ENCODE results near the gene PODN.
A peak's percentile ranks its signal among the peaks of the same experiment; 100 is the strongest.

PODN gene, protein sequence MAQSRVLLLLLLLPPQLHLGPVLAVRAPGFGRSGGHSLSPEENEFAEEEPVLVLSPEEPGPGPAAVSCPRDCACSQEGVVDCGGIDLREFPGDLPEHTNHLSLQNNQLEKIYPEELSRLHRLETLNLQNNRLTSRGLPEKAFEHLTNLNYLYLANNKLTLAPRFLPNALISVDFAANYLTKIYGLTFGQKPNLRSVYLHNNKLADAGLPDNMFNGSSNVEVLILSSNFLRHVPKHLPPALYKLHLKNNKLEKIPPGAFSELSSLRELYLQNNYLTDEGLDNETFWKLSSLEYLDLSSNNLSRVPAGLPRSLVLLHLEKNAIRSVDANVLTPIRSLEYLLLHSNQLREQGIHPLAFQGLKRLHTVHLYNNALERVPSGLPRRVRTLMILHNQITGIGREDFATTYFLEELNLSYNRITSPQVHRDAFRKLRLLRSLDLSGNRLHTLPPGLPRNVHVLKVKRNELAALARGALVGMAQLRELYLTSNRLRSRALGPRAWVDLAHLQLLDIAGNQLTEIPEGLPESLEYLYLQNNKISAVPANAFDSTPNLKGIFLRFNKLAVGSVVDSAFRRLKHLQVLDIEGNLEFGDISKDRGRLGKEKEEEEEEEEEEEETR

DNA sequence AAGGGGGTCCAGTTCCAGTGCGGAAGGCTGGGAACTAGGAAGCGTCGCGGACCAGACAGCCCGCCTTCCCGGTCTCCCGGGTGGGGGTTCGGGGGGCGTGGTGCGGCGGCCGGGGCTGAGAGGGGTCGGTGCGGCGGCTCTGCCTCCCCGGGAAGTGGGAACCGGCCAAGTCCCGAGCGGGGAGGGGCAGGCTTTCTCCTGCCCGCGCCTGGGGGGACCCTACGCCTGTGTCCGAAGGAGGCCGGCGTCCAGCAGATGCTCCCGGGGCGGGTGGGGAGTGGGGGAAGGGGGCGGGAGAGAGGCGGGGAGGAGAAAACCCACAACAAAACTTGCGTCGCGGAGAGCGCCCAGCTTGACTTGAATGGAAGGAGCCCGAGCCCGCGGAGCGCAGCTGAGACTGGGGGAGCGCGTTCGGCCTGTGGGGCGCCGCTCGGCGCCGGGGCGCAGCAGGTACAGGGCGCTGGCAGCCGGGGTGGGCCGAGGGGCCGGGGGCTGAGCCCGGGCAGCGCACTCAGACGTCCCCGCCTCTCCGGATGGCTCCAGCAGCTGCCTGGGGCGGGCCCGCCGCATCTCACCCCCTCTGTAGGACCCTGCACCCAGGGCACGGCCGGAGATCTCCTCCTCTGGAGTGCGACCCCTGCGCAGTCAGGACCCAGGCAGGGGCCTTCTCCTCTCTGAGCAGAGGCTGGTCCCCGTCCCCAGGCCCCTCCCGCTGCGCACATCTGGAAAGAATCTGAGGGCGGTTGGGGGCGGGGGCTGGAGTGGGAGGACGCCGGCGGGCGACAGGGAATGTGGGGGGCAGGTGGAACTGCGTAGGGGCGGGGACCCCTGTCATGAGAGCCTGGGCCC, at the start of gene PODN:
PODN (plus strand) TSS at position 355 of the 849 bp plus-strand sequence. CDS start 7,643 bp downstream, outside the sequence.
- DNase-seq (ENCODE audit: low spot score) = no peak

DNA sequence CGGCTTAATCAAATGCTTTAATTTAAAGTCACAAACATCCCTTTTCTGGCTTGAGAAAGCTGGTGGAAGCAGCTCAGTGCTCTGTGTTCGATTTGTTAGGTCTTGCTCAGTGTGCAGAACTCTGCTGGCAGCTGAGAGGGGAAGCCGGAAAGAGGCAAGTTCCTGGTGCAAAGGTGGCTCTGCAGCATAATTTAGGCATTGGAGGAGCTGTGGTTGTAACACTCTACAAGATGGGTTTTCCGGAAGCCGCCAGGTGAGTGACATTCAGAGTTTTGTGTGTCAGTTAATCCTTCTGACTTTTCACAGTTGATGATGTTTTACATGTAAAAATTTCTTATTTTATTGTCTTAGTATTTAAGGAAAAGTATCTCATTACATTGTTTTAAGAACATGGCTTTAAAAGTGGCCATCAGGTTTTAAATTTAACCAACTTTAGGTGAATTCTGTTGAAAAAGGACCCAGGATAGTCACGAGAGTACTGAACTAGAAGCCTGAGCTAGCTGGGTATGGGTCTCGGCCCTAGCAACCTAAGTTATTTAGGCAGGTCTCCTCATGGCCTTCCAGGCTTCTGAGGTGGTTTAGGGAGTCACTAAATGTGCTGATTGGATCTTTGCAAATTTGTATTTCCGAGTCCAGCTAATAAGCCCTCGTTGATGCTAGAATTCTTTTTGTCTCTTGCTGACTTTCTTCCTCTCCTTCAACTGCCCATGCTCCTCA, 47.1 kb upstream of the PODN start:
- peak; percentile 87 for DNase-seq (ENCODE audit: low spot score)

DNA sequence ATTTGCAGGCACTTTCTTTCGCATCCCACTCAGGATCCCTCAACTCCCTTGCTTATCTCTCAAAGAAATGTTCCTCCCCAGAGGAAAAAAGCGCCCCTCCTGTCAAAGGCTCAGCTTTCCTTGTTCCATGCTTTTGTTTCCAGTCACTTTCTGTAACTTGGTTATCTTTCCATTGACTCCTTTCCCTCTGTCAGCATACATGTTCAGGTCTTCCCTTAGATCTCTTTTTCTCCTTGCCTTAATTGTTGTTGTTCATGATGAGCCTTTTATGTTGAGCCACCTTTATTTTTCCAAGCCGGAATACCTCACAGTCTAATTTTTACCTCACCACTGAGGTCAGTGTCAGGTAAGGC, 46.5 kb upstream of the PODN start:
- no peak for DNase-seq (ENCODE audit: low spot score)

DNA sequence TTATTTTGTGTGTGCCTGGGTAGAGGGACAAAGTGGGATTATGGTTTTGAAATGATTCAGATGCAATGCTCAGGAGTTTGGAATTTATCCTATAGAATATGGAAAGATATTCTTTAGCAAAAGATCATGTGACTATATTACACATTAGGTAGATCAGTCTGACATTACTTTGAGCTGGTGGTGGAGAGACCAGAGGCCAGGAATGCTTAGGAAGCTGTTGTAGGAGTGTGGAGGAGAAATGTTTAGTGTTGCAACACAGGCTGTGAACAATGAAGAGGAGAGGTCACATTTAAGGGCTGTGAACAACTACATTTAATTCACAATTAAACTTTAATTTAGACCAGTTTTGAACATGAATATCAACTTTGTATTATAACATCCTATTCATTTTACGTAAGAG, 45.3 kb upstream of the PODN start:
- no peak for DNase-seq (ENCODE audit: low spot score)

DNA sequence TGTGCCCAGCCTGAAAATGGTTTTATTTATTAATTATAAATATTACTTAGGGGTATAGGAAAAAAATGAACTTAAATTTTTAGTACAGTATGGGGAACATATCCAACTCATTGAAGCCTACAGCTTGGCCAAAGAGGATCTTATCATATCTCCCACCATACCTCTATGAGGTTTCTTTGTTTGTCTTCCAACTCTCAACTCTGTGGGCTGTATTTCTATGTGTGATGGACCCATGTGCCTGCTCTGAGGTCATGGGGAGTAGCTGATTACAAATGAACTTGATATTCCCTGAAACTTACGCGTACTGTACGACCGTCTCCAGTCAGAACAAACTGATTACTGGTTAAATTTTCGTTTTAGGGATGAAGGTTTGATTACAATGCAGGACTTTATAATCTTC, 41.4 kb upstream of the PODN start:
- DNase-seq (ENCODE audit: low spot score) = no peak

DNA sequence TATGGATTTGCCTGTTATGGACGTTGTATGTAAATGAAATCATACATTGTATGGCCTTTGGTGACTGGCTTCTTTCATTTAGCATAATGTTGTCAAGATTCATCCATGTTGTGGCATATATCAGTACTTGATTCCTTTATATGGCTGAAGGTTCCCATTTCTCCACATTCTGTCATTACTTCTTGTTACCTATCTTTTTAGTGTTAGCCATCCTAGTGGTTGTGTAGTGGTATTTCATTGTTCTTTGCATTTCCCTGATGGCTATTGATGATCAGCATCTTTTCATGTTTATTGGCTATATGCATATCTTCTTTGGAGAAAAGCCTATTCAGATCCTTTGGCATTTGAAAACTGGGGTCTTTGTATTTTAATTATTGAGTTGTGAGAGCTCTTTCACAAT, 39.8 kb upstream of the PODN start:
- no peak for DNase-seq (ENCODE audit: low spot score)

DNA sequence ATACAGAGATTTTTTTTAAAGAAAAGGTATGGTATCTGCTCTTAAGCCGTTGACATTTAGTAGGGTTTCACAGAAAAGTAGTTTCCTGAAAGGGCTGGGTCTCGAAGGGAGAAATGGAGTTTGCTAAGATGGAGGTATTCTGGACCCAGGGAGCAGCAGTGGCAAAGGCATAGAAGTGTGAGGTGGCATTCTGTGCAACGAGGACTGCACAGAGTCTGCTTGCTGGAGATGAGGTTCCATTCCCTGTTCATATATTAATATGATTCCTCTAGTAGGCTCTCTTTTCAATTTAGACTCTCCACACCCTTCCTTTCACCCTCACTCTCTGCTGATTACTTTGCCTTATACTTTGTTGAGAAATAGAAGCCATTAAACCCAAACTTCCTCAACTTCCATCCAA, 38.5 kb upstream of the PODN start:
- no peak for DNase-seq (ENCODE audit: low spot score)

DNA sequence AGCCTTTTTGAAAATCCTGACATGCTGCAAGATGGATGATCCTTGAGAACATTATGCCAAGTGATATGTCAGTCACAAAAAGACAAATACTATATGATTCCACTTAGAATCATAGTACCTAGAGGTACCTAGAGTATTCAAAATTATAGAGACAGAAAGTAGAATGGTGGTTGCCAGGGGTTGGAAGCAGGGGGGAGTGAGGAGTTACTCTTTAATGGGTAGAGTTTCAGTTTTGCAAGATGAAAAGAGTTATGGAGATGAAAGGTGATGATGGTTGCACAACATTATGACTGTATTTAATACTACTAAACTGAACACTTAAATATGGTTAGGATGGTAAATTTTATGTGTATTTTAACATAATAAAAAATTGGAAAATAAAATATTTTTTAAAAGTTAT, 37.9 kb upstream of the PODN start:
- DNase-seq (ENCODE audit: low spot score) = no peak

DNA sequence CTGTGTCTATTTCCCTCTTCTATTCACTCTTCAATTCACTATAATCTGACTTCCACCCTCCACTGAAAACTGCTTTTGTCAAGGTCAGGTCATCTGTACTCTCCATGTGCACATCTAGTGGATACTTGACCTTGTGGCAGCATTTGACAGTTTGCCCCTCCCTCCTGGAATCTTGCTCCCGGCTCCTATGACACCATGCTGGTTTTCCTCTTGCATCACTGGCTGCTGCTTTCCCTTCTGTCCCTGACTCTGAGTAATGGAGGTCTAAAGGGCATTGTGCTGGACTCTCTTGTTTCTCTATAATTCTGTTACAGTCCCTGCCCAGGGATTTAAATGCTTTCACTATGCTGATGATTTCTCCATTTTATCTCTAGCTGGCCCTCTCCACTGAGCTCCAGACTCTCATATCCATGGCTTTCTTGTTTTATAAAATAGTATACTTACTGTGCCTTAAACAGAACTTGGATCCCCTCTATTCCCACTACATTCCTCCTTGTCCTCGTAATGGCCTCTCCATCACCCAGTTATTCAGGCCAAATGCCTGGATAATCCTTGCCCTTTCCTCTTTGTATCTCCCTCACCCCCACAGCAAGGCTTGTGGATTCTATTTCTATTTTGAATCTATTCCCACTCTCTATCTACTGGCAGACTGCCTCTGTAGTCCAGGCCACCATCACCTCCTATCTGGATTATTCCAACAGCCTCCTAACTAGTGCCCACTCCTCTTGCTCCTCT, 36.8 kb upstream of the PODN start:
- no peak for DNase-seq (ENCODE audit: low spot score)

DNA sequence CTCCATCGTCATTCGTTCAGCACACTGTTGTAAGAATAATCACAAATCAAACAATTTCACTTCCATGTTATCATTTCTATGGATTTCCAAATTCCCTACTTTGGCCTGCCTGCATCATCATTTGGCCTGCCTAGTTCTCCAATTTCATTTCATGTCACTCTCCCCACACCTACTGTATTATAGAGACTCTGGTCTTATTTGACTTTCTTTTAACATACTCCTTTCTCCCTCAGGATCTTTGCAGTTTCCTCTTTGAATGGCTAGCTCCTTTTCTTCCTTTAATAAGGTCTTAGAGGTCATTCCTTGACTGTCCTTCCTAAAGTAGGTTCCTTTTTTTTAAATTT, 36.3 kb upstream of the PODN start:
- no peak for DNase-seq (ENCODE audit: low spot score)

DNA sequence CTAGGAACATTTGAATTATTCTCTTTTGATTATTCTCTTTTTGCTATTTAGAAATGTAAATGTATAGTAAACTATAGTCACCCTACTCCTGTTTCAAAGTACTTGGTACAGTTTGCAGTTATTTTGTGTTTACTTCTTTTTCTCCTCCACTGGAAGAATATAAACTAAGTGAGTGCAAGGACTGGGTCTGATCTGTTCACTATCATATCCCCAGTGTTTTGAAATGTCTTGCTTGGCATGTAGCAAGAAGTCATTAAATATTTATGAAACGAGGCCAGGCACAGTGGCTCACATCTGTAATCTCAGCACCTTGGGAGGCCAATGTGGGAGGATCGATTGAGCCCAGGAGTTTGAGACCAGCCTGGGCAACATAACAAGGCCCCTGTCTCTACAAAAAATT, 35.8 kb upstream of the PODN start:
- DNase-seq (ENCODE audit: low spot score) = no peak

DNA sequence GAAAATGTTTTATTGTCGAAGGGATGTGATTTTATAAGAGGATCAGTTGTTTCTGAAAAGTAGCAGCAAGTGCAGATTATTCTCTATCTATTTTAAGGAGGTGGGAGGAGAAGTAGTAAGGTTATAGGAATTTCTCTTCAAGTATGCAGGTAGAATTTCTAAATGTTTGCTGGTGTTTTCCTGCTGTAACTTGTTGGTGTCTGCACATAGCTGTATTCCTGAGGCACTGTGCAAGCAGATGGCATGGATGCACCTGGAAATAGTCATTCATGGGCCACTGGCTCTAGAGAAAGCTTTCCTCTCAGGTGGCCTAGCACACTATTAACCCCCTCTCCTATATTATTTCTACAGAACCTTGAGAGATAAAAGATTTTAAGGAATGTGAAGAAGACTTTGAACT, 30.3 kb upstream of the PODN start:
- DNase-seq (ENCODE audit: low spot score) = no peak

DNA sequence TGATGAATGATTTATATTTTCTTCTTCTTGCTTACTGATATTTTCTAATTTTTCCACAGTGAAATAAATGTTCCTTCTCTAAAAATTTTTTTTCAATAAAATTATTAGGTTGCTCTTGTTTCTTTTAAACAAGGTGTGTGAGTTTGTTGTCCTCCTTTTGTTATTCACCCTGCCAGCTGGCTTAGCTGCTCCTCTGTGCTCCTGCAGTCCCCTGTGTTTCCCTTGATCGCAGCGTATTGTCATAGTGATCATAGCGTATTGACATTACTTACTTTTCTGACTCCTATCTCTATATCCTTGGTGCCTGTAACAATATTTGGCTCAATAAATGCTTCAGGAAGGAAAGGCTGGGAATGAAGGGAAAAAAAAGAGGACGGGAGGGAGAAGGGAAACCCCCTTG, 24.9 kb upstream of the PODN start:
- DNase-seq (ENCODE audit: low spot score) = no peak

DNA sequence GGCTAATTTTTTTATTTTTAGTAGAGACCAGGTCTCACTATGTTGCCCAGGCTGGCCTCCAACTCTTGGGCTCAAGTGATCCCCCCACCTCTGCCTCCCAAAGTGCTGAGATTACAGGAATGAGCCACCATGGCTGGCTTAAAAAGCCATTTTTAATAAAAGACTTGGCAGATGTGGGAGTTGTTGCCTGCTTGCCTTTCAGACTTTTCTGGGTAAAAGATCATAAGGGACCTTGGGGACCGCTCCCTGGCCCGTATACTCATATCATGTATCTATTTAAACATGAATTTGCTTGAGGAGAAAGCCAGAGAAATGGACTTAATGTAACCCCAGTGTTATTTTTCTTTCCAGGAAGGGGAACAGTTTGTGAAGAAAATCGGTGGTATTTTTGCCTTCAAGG, 23.4 kb upstream of the PODN start:
- no peak for DNase-seq (ENCODE audit: low spot score)

DNA sequence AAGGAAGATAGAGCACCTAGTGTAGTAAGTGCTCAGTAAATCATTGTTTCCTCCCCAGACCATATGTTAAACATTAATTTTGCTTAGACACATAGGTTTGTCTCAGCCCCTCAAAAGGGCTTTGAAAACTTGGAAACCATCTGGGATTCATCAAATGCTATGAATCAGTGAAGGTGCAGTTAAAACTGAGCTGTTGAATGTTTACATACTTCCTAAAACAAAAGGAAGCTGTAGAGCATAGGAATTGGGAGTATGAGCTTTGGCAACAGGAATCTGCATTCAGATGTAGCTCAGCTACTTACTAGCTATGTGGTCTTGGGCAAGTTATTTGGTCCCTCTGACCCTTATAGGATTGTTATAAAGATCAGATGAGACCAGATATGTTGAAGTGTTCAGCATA, 18.7 kb upstream of the PODN start:
- no peak for DNase-seq (ENCODE audit: low spot score)

DNA sequence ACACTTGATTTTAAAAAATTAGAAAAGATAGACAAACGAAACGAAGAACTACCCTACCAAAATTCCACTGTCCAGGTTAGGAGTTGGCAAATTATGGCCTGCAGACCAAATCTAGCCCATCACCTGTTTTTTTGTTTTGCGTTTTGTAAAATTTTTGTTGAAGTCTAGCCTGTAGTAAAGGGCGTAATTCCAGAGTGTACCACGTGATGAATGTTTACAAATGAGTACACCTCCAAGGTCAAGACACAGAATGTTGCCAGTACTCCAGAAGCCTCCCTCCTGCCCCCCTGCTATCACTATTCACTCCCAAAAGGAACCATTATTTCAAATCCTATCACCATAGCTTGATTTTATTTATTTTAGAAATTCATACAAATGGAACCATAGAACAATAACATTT, 17.1 kb upstream of the PODN start:
- no peak for DNase-seq (ENCODE audit: low spot score)

DNA sequence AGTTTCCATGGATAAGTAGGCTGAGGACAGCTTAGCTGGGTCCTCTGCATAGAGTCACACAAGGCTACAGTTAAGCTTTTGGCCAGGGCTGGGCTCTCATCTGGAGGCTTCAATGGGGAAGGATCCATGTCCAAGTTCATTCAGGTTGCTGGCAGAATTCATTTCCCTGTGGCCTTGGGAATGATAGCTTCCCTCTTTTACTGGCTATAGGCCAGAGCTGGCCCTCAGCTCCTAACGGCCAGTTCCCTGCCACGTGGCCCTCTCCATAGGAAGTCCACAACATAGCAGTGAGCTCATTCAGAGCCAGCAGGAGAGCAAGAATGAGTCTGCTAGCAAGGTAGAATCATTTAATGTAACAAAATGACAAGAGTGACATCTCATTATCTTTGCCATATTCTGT, 15.1 kb upstream of the PODN start:
- no peak for DNase-seq (ENCODE audit: low spot score)

DNA sequence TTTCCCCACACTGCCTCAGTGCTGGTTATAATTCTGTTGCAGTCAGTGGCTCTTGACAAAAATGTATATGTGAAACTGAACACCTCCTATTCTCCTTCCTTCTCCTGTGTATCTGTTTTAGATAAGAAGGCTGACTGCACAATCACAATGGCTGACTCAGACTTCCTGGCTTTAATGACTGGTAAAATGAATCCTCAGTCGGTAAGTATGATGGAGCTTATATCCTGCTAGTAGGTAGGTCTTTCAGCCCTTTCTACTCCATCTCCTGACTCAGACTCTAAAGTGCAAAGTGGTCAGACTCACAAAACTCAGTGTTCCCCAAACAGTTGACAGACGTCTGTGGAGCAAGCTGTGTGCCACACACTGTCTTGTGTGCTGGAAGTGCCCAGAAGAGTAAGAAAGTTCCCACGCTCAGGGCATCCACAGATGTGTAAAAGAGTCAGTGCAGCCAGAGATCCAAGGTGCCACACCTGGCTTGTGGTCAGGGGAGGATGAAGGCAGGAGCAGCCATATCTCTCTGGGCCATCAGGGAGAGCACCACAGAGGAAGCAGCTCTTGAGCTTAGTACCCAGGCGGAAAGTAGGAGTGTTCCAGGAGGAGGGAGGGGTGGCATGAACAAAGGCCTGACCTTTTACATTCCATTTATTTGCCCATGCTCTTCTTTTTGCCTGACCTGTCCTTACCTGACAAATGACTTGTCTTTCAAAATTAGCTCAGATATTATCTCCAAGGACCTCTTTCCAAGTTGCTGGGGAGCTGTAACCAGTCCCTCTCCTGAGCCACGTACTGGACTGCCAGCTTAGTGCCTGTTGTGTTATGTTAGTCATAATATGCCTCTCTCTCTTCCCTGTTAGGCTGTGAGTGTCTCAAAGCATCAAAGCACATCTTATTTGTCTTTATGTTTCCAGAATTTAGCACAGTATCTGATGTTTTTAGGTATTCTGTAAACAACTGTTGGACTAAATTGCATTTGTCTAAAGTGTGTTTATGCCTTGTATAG, 14.0 kb upstream of the PODN start:
- DNase-seq (ENCODE audit: low spot score) = no peak

DNA sequence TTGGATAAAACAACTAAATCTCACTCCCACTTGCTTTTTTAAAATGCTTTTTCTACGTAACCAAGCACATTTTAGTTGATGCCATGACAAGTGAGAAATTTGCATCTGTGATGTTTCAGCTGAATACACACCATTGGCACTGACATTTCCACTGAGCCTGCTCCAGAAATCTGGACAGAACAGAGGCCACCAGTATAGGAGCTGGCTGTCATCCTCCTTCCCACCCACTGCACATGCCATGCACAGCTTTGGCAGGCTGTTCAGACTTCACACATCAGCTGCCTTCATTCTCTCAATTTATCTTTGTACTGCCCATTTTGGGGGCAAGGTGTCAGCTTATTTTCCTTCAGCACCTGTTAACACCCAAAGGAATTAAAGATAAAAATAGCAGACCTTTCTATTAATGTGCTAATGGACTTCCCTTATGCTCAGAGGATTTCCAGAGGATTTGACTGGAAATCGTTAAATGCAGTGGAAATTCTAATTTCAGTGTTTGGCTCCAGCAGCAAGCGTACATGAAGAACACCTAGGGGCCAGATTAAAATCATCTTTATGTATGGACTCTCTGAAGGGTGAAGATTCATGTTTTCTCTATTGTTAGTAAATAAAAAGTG, 12.9 kb upstream of the PODN start:
- peak; percentile 63 for DNase-seq (ENCODE audit: low spot score)

DNA sequence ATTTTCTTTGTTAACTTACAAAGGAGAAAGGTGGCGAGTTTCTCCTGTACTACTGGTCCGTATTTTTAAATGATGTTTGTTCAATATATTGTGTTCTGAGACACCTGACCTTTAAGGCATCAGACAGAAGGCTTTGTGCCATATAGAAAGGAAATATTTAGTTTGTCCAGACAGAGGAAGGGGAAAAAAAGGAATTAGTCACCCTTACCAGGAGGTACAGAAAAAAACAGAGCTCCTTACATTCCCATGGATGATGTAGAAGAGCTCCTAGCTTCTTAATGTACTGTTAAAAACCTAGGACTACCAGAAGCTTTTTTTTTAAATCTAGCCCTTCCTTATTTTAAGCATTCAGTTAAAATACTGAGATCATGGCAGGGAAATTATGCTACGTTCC, 12.4 kb upstream of the PODN start:
- no peak for DNase-seq (ENCODE audit: low spot score)
